ENCODE measurements around the gene TMEM121B. TPM values are rescaled to one million over a fixed set of nuclear protein-coding genes. Genes with fewer than 3 reads are reported as not detected.
A peak's percentile ranks its signal among the peaks of the same experiment; 100 is the strongest.

TMEM121B gene
- total RNA-seq, 4 donors from 2014 or later: under 0.01 to 0.20 (median 0.16) TPM; not detected in 1

GRCh38 chr22:17108256-17109112, 12.7 kb downstream of the TMEM121B start:
- H3K4me1 ChIP-seq: no peaks in the 10 kb centered on the region
- TF ChIP-seq POLR2A (IDR thresholded peaks at IDR 0.05) (no peak), POLR2AphosphoS5 (IDR thresholded peaks at IDR 0.05) (no peak), EP300 (IDR thresholded peaks at IDR 0.05; ENCODE audit: low read depth) (no peak), CTCF (IDR thresholded peaks at IDR 0.05) (no peak)
- DNase-seq: no peak
- H3K27ac ChIP-seq: no peak overlapping the region
- H3K4me3 ChIP-seq: no peak overlapping the region
- intact Hi-C loops (cut with DNase I; ENCODE audit: low total_unique reads): no loop called here
- in situ Hi-C loops (cut with MboI; ENCODE audit: low pct_ligation_motif_present in 1 of 4, low pct_unique_long_range_greater_than_20kb in 1 of 4, low sequenced_read_pairs in 3 of 4): no loop called here
- H3K27me3 ChIP-seq: no peaks in the 10 kb centered on the region
- H3K9me3 ChIP-seq: no peaks in the 10 kb centered on the region
- 96% methylated on average over 66 of the region's 66 CpGs; no CpG with 5 or more reads in 1 of the 2 donors for WGBS, 2 donors (ENCODE audit: low coverage in 1 of 2)
- peaks cover 0 to 21% (median 8%) of the 10 kb centered on the region in 4 donors for H3K36me3 ChIP-seq

- no peaks in the 10 kb centered on the region for H3K4me1 ChIP-seq
- H3K4me3 ChIP-seq: no peak overlapping the region
- H3K36me3 ChIP-seq: peaks cover 0 to 28% (median 9%) of the 10 kb centered on the region in 4 donors
- 87 to 100% methylated on average over 2 to 6 of the region's 6 CpGs for WGBS, 2 donors (ENCODE audit: low coverage in 1 of 2)
- peak overlapping the region in 1 of 4 donors; percentile 37 for H3K27ac ChIP-seq
- DNase-seq: no peak
- H3K27me3 ChIP-seq: no peaks in the 10 kb centered on the region
- TF ChIP-seq POLR2A (IDR thresholded peaks at IDR 0.05) (no peak), POLR2AphosphoS5 (IDR thresholded peaks at IDR 0.05) (no peak), CTCF (IDR thresholded peaks at IDR 0.05) (no peak), EP300 (IDR thresholded peaks at IDR 0.05; ENCODE audit: low read depth) (no peak)
- in situ Hi-C loops (cut with MboI; ENCODE audit: low pct_ligation_motif_present in 1 of 4, low pct_unique_long_range_greater_than_20kb in 1 of 4, low sequenced_read_pairs in 3 of 4): no loop called here
- no peaks in the 10 kb centered on the region for H3K9me3 ChIP-seq
- intact Hi-C loops (cut with DNase I; ENCODE audit: low total_unique reads): no loop called here
Measured at GRCh38 chr22:17107547-17107810, 13.7 kb downstream of the TMEM121B start.

- Histone ChIP-seq H3K36me3 (peaks cover 0 to 33% (median 11%) of the 10 kb centered on the region in 4 donors), H3K27me3 (no peaks in the 10 kb centered on the region), H3K4me3 (no peak overlapping the region), H3K4me1 (no peaks in the 10 kb centered on the region), H3K27ac (peak overlapping the region in 2 of 4 donors; percentile 37), H3K9me3 (no peaks in the 10 kb centered on the region)
- TF ChIP-seq EP300 (IDR thresholded peaks at IDR 0.05; ENCODE audit: low read depth): no peak
- TF ChIP-seq CTCF (IDR thresholded peaks at IDR 0.05): no peak
- no peak for TF ChIP-seq POLR2A (IDR thresholded peaks at IDR 0.05)
- no peak for TF ChIP-seq POLR2AphosphoS5 (IDR thresholded peaks at IDR 0.05)
- in situ Hi-C loops (cut with MboI; ENCODE audit: low pct_ligation_motif_present in 1 of 4, low pct_unique_long_range_greater_than_20kb in 1 of 4, low sequenced_read_pairs in 3 of 4): no loop called here
- DNase-seq: no peak
- WGBS, 2 donors (ENCODE audit: low coverage in 1 of 2): 40 to 80% methylated on average over 1 to 15 of the region's 15 CpGs
- intact Hi-C loops (cut with DNase I; ENCODE audit: low total_unique reads): no loop called here
Measured at GRCh38 chr22:17106785-17107546, 14.2 kb downstream of the TMEM121B start.

GRCh38 chr22:17106161-17106784, 14.9 kb downstream of the TMEM121B start:
- no peaks in the 10 kb centered on the region for H3K27me3 ChIP-seq
- H3K4me3 ChIP-seq: no peak overlapping the region
- TF ChIP-seq POLR2AphosphoS5 (IDR thresholded peaks at IDR 0.05) (no peak), POLR2A (IDR thresholded peaks at IDR 0.05) (no peak), EP300 (IDR thresholded peaks at IDR 0.05; ENCODE audit: low read depth) (no peak), CTCF (IDR thresholded peaks at IDR 0.05) (no peak)
- H3K36me3 ChIP-seq: peaks cover 0 to 40% (median 15%) of the 10 kb centered on the region in 4 donors
- intact Hi-C loops (cut with DNase I; ENCODE audit: low total_unique reads): no loop called here
- H3K9me3 ChIP-seq: no peaks in the 10 kb centered on the region
- in situ Hi-C loops (cut with MboI; ENCODE audit: low pct_ligation_motif_present in 1 of 4, low pct_unique_long_range_greater_than_20kb in 1 of 4, low sequenced_read_pairs in 3 of 4): no loop called here
- no peak for DNase-seq
- H3K27ac ChIP-seq: peak overlapping the region in 1 of 4 donors; percentile 37
- 82 to 96% methylated on average over 4 to 12 of the region's 12 CpGs for WGBS, 2 donors (ENCODE audit: low coverage in 1 of 2)
- H3K4me1 ChIP-seq: no peaks in the 10 kb centered on the region
